ENCODE measurements around the gene MTMR6. TPM values are rescaled to one million over a fixed set of nuclear protein-coding genes. Genes with fewer than 3 reads are reported as not detected.

Gene MTMR6
- total RNA-seq, 1 donor from 2014 or later = 6.4 TPM

DNA sequence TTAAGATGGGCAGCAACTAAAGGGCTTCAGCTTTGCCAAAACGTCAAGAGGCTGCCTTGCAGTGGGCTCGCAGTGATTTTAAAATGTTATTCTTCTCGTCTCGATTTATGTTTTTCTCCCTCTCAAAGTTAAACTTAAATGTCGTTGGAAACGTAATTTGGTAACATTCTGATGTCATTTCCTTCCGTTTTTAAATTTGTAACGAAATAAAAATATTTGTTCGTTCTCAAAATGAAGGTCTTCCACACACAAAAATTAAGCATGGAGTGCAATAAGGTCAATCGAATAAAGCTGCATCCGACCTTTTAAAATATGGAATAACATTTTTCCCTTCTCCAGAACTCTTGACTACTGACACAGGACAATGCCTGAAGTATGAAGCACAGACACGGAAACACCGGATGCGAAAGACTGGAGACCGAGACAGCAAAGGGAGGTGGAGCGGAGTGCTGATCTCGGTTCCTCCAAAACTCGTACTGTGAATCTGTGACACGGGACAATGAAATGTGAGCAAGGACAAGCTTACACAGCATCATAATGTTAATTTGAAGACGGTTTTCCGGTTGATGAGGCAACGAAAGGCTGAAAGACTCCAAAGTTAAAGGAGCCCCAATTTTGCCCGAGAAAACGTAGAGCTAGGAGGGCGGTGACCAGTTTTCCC is 850 bp downstream of the MTMR6 start:
- Histone ChIP-seq H3K27ac (peak overlapping the region; percentile 84 to 94), H3K4me3 (peak overlapping the region; percentile 72 to 89), H3K36me3 (no peaks in the 10 kb centered on the region), H3K9me3 (no peaks in the 10 kb centered on the region), H3K27me3 (no peaks in the 10 kb centered on the region), H3K4me1 (peaks cover 3 to 22% of the 10 kb centered on the region in 2 donors)
- intact Hi-C loops (cut with DNase I) = loop anchor here (2.0 to 10.0 kb wide), 2 partner anchors 292 to 364 kb away; a partner anchor contains a TSS
- no peak for DNase-seq (ENCODE audit: low spot score in 2 of 2)
- TF ChIP-seq CTCF (IDR thresholded peaks at IDR 0.05) = no peak

- TF ChIP-seq CTCF (IDR thresholded peaks at IDR 0.05) = no peak
- Histone ChIP-seq H3K4me3 (no peak overlapping the region), H3K27ac (no peak overlapping the region), H3K9me3 (no peaks in the 10 kb centered on the region), H3K27me3 (no peaks in the 10 kb centered on the region), H3K4me1 (peaks cover 3 to 22% of the 10 kb centered on the region in 2 donors), H3K36me3 (no peaks in the 10 kb centered on the region)
- intact Hi-C loops (cut with DNase I) = loop anchor here (10.0 kb wide), 1 partner anchor 287 kb away; no protein-coding TSS in a partner anchor
- DNase-seq (ENCODE audit: low spot score in 2 of 2) = no peak
These were observed 5.4 kb downstream of the MTMR6 start for GRCh38 chr13:25281935-25282332.

- Histone ChIP-seq H3K36me3 (no peaks in the 10 kb centered on the region), H3K9me3 (no peaks in the 10 kb centered on the region), H3K27me3 (no peaks in the 10 kb centered on the region), H3K27ac (no peak overlapping the region), H3K4me3 (no peak overlapping the region), H3K4me1 (peaks cover 3 to 22% of the 10 kb centered on the region in 2 donors)
- intact Hi-C loops (cut with DNase I) = loop anchor here (10.0 kb wide), 1 partner anchor 287 kb away; no protein-coding TSS in a partner anchor
- TF ChIP-seq CTCF (IDR thresholded peaks at IDR 0.05) = no peak
- DNase-seq (ENCODE audit: low spot score in 2 of 2) = no peak
These were observed 5.9 kb downstream of the MTMR6 start for GRCh38 chr13:25281193-25281934.

DNA sequence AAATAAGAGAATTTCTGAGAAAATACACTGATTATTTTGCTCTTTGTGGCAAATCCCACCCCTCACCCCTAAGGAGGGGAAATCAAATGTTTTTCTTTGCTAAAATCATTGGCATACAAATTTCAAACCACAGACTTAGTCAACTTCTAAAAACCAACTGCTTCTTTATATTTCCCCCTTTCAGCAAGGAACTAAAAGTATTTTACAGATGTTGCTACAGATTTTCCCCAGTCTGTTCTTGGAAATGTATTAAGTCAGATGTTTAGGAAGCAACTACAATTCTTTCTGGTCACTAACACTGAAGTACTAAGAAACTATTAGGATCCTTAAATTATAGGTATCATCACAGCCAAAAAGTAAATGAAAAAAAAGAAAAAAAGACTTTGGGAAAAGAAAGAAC is 6.9 kb downstream of the MTMR6 start:
- TF ChIP-seq CTCF (IDR thresholded peaks at IDR 0.05) = no peak
- Histone ChIP-seq H3K9me3 (no peaks in the 10 kb centered on the region), H3K4me1 (peaks cover 0 to 14% of the 10 kb centered on the region in 2 donors), H3K27me3 (no peaks in the 10 kb centered on the region), H3K36me3 (no peaks in the 10 kb centered on the region), H3K4me3 (no peak overlapping the region), H3K27ac (no peak overlapping the region)
- DNase-seq (ENCODE audit: low spot score in 2 of 2) = no peak
- intact Hi-C loops (cut with DNase I) = loop anchor here (10.0 kb wide), 1 partner anchor 286 kb away; no protein-coding TSS in a partner anchor

GRCh38 chr13:25276748-25277147 is 10.5 kb downstream of the MTMR6 start:
- intact Hi-C loops (cut with DNase I) = no loop called here
- Histone ChIP-seq H3K27ac (no peak overlapping the region), H3K4me1 (no peaks in the 10 kb centered on the region), H3K27me3 (no peaks in the 10 kb centered on the region), H3K4me3 (no peak overlapping the region), H3K36me3 (peaks cover 4 to 7% of the 10 kb centered on the region in 2 donors), H3K9me3 (no peaks in the 10 kb centered on the region)
- DNase-seq (ENCODE audit: low spot score in 2 of 2) = no peak
- no peak for TF ChIP-seq CTCF (IDR thresholded peaks at IDR 0.05)

Measured in ascending aorta (tissue), 2 donors.